Kidney (tissue), 14 donors: ENCODE measurements around the gene PFKFB4. TPM values are rescaled to one million over a fixed set of nuclear protein-coding genes. Genes with fewer than 3 reads are reported as not detected.

Source experiments
- DNase-seq, 5 donors: peaks; one replicate each; pipeline ENCODE4 v3.0.0-alpha.2; 2013 to 2020
- FAIRE-seq: peaks from 2 replicates; lab custom pipeline; 2012; peaks lifted over from hg19 to GRCh38; lab: Jason Lieb, UNC
- H3K27ac ChIP-seq, 2 donors: one replicate each; pipeline ENCODE4 v1.7.0; 2013; ENCODE audit warnings: low read depth in 2 of 2, low read length in 2 of 2, inconsistent platforms in 1 of 2
- H3K27me3 ChIP-seq: one replicate; pipeline ENCODE4 v1.7.1; 2013; ENCODE audit warnings: low read length, inconsistent platforms; ENCODE audit not compliant: control insufficient read depth, insufficient read depth
- H3K36me3 ChIP-seq, 3 donors: one replicate each; pipeline versions ENCODE4 v1.7.0 to v1.7.1; 2013; ENCODE audit warnings: low read length in 3 of 3, control low read depth in 1 of 3, inconsistent platforms in 1 of 3; ENCODE audit not compliant: insufficient read depth in 3 of 3, control insufficient read depth in 2 of 3
- H3K4me1 ChIP-seq, 3 donors: one replicate each; pipeline versions ENCODE4 v1.7.0 to v1.7.1; 2013; ENCODE audit warnings: low read length in 3 of 3, inconsistent platforms in 1 of 3, low read depth in 1 of 3; ENCODE audit not compliant: control insufficient read depth in 2 of 3, insufficient read depth in 2 of 3
- H3K4me3 ChIP-seq, 3 donors: one replicate each; pipeline versions ENCODE4 v1.7.0 to v1.8.1; 2013; ENCODE audit warnings: low read length in 3 of 3, control low read depth in 1 of 3, inconsistent platforms in 1 of 3
- H3K9ac ChIP-seq, 3 donors: one replicate each; pipeline versions ENCODE4 v1.7.0 to v1.7.1; 2013; ENCODE audit warnings: low read length in 3 of 3, control low read depth in 1 of 3, inconsistent platforms in 1 of 3
- H3K9me3 ChIP-seq, 3 donors: one replicate each; pipeline versions ENCODE4 v1.7.0 to v1.7.1; 2013; ENCODE audit warnings: low read length in 3 of 3, control low read depth in 1 of 3, inconsistent platforms in 1 of 3; ENCODE audit not compliant: control insufficient read depth in 2 of 3, insufficient read depth in 1 of 3
- CTCF ChIP-seq: IDR thresholded peaks from 3 replicates; pipeline ENCODE4 v1.5.1; 2012; ENCODE audit warnings: mild to moderate bottlenecking, moderate library complexity, borderline replicate concordance; ENCODE audit not compliant: insufficient read depth; ENCODE audit errors: extremely low read depth
- intact Hi-C: fragments of 100-400 bp; cut with DNase I; formaldehyde crosslinking; loops from one replicate; pipeline ENCODE4 v1.11.1; 2022
- polyA plus RNA-seq: library from polyadenylated mRNA; stranded (reverse); fragments of 350-450 nt; fragmentation: Illumina TruSeq; extraction: RNeasy Lipid Tissue Mini Kit (QIAGEN cat#74804); gene quantifications from one replicate; pipeline ENCODE4 v1.2.3, GENCODE V29; 2014; ENCODE audit warnings: low read depth, low replicate concordance; ENCODE audit not compliant: insufficient read depth
- total RNA-seq: library from RNA; stranded (reverse); fragmentation: NEBNext Ultra II Directional; extraction: Animal tissue kit (Norgen Biotek cat#: 25700); gene quantifications from one replicate; pipeline ENCODE4 v1.2.1, GENCODE V29; 2021
- donor health status: control.
- donor health status: control.
- donor health status: control.
- donor health status: control.
- donor health status: control.
- donor health status: DM: yes; HTN: yes; CAD: no.
- donor health status: Normal renal cell carcinoma (clear cell type).

PFKFB4 gene
- total and polyA plus RNA-seq, 2 donors from 2014 or later = 2.1 to 4.6 TPM

- no peak for TF ChIP-seq CTCF
- no peaks in the 10 kb centered on the region for H3K27me3 ChIP-seq
- H3K9me3 ChIP-seq = no peaks in the 10 kb centered on the region
- no peak overlapping the region for H3K4me3 ChIP-seq
- intact Hi-C loops = no loop called here
- FAIRE-seq = no peak
- DNase-seq = no peak
- H3K9ac ChIP-seq = no peak overlapping the region
- H3K4me1 ChIP-seq = no peaks in the 10 kb centered on the region
- H3K27ac ChIP-seq = no peak overlapping the region
- no peaks in the 10 kb centered on the region for H3K36me3 ChIP-seq
These were observed 13.3 kb upstream of the PFKFB4 start for GRCh38 chr3:48569808-48570450.

- Histone ChIP-seq H3K9me3 (no peaks in the 10 kb centered on the region), H3K4me3 (no peak overlapping the region), H3K27me3 (no peaks in the 10 kb centered on the region), H3K4me1 (no peaks in the 10 kb centered on the region), H3K27ac (no peak overlapping the region), H3K9ac (no peak overlapping the region), H3K36me3 (no peaks in the 10 kb centered on the region)
- DNase-seq = no peak
- FAIRE-seq = no peak
- TF ChIP-seq CTCF = no peak
- intact Hi-C loops = no loop called here
These were observed 12.8 kb upstream of the PFKFB4 start for GRCh38 chr3:48569400-48569799.

- Histone ChIP-seq H3K27me3 (no peaks in the 10 kb centered on the region), H3K36me3 (no peaks in the 10 kb centered on the region), H3K27ac (no peak overlapping the region), H3K4me3 (no peak overlapping the region), H3K9me3 (no peaks in the 10 kb centered on the region), H3K4me1 (no peaks in the 10 kb centered on the region), H3K9ac (no peak overlapping the region)
- FAIRE-seq (no peak), DNase-seq (no peak)
- intact Hi-C loops = no loop called here
- no peak for TF ChIP-seq CTCF
These were observed 11.9 kb upstream of the PFKFB4 start for GRCh38 chr3:48568476-48568875.

- intact Hi-C loops = no loop called here
- no peak for DNase-seq
- no peaks in the 10 kb centered on the region for H3K36me3 ChIP-seq
These were observed 10.9 kb upstream of the PFKFB4 start for GRCh38 chr3:48567500-48567899.

More at GRCh38 chr3:48567500-48567899, 10.9 kb upstream of the PFKFB4 start:
- Histone ChIP-seq H3K4me3 (no peak overlapping the region), H3K9me3 (no peaks in the 10 kb centered on the region), H3K4me1 (no peaks in the 10 kb centered on the region), H3K27me3 (no peaks in the 10 kb centered on the region), H3K9ac (no peak overlapping the region), H3K27ac (no peak overlapping the region)
- no peak for FAIRE-seq
- no peak for TF ChIP-seq CTCF
